GM12801 (cell line): ENCODE data around the gene PSMA7.

Experiments used
- CTCF ChIP-seq: IDR thresholded peaks from one replicate; pipeline ENCODE4 v1.5.1; 2011; ENCODE audit warnings: control low read depth; ENCODE audit not compliant: insufficient read length; ENCODE audit errors: extremely low read depth

PSMA7 gene

GRCh38 chr20:62150310-62150575 is 7.0 kb upstream of the PSMA7 start:
- no peak for TF ChIP-seq CTCF

GRCh38 chr20:62149532-62150309 is 6.5 kb upstream of the PSMA7 start:
- no peak for TF ChIP-seq CTCF

- TF ChIP-seq CTCF, result no peak
Measured at GRCh38 chr20:62148908-62149314, 5.7 kb upstream of the PSMA7 start.

- no peak for TF ChIP-seq CTCF
Measured at GRCh38 chr20:62147528-62147927, 4.3 kb upstream of the PSMA7 start.

GRCh38 chr20:62147125-62147524 is 3.9 kb upstream of the PSMA7 start:
- no peak for TF ChIP-seq CTCF

- no peak for TF ChIP-seq CTCF
Measured at GRCh38 chr20:62146019-62146755, 3.0 kb upstream of the PSMA7 start.

- TF ChIP-seq CTCF, result no peak
Measured at GRCh38 chr20:62145688-62146018, 2.5 kb upstream of the PSMA7 start.
